Tibial nerve (tissue), 4 donors: ENCODE data around the gene TMIGD2.

Experiments used
- CTCF ChIP-seq, 5 experiments: fragments of 200-600 bp in 3 of 5; fragments of 450-650 bp in 2 of 5; sonication (generic) in 3 of 5; IDR thresholded peaks; one replicate each; pipeline ENCODE4 v1.5.1; 2016 to 2019; ENCODE audit warnings: antibody characterized with exemption in 5 of 5, mild to moderate bottlenecking in 3 of 5, moderate library complexity in 2 of 5
- EP300 ChIP-seq, 2 donors: sonication (generic); formaldehyde crosslinking; IDR thresholded peaks; one replicate each; pipeline ENCODE4 v1.6.1; 2017; ENCODE audit warnings: antibody characterized with exemption in 2 of 2, mild to moderate bottlenecking in 1 of 2
- POLR2A ChIP-seq, 2 donors: fragments of 450-650 bp; IDR thresholded peaks; one replicate each; pipeline ENCODE4 v1.6.1; 2017; ENCODE audit warnings: antibody characterized with exemption in 2 of 2, mild to moderate bottlenecking in 2 of 2, moderate library complexity in 2 of 2

- no peak for TF ChIP-seq CTCF (IDR thresholded peaks at IDR 0.05)
- no peak for TF ChIP-seq POLR2A (IDR thresholded peaks at IDR 0.05)
- TF ChIP-seq EP300 (IDR thresholded peaks at IDR 0.05): no peak
Measured at GRCh38 chr19:4337906-4338440, 35.8 kb upstream of the TMIGD2 start.
